Activated CD4-positive, alpha-beta memory T cell treated with anti-CD3 and anti-CD28 coated beads, Interleukin-2, amount 10 ng/mL, durations not matched to agents 7 days and 5 days (primary cell): Measurements from ENCODE around the gene SLC25A36. TPM values are rescaled to one million over a fixed set of nuclear protein-coding genes. Genes with fewer than 3 reads are reported as not detected.

ENCODE experiments used
- CTCF ChIA-PET: fragments of 350-600 bp; sonication (Branson Sonifier 250); formaldehyde crosslinking; loops from one replicate; lab custom pipeline; 2021; ENCODE audit warnings: antibody characterized with exemption, inconsistent platforms; lab: Charles Lee
- POLR2A ChIA-PET: fragments of 350-600 bp; sonication (Branson Sonifier 250); formaldehyde crosslinking; loops from one replicate; lab custom pipeline; 2021; ENCODE audit warnings: antibody characterized with exemption; lab: Charles Lee
- DNase-seq: peaks from one replicate; pipeline ENCODE4 v3.0.0-alpha.2; 2020
- H3K27ac Mint-ChIP-seq: one replicate; pipeline ENCODE4 v1.8.0; 2021; ENCODE audit warnings: mild to moderate bottlenecking, mixed read lengths
- H3K27me3 Mint-ChIP-seq: one replicate; pipeline ENCODE4 v1.8.0; 2021; ENCODE audit warnings: mixed read lengths
- H3K36me3 Mint-ChIP-seq: one replicate; pipeline ENCODE4 v1.8.0; 2021; ENCODE audit warnings: low read depth, mixed read lengths
- H3K4me1 Mint-ChIP-seq: one replicate; pipeline ENCODE4 v1.8.0; 2021; ENCODE audit warnings: mixed read lengths
- H3K4me3 Mint-ChIP-seq: one replicate; pipeline ENCODE4 v1.8.0; 2021; ENCODE audit warnings: mild to moderate bottlenecking, mixed read lengths
- H3K9me3 Mint-ChIP-seq: one replicate; pipeline ENCODE4 v1.8.0; 2021; ENCODE audit warnings: mixed read lengths
- total RNA-seq, 2 experiments: library from RNA; stranded (reverse); gene quantifications; one replicate each; pipeline ENCODE4 v1.2.3, GENCODE V29; 2021

Gene SLC25A36
- total RNA-seq, result 10 to 100 TPM; 44.8 to 51.8 TPM

- peak within 1 kb of the TSS; percentile 80 for H3K4me3 Mint-ChIP-seq
- ChIA-PET CTCF (interaction anchor here (1.0 kb wide), 1 partner anchor 59 kb away, joined by 3 read pairs; no protein-coding TSS in a partner anchor), POLR2A (interaction anchor here (1.3 to 3.0 kb wide), 5 partner anchors 12 to 326 kb away, joined by 3 to 12 read pairs (median 6); partner anchors contain the start of gene PXYLP1)
- peaks cover 30% of the 10 kb centered on the region for H3K4me1 Mint-ChIP-seq
- H3K36me3 Mint-ChIP-seq, result peaks cover 8% of the 10 kb centered on the region
- peak; percentile 97 for DNase-seq
- H3K27ac Mint-ChIP-seq, result peak within 1 kb of the TSS; percentile 86
- H3K27me3 Mint-ChIP-seq, result peaks cover 26% of the 10 kb centered on the region
- peaks cover 2% of the 10 kb centered on the region for H3K9me3 Mint-ChIP-seq
These were observed at the start of gene SLC25A36 for GRCh38 chr3:140941434-140942220. Gene SLC25A36 (plus strand): TSS chr3:140941836. CDS start chr3:140942055, 219 bp downstream.

- H3K4me1 Mint-ChIP-seq, result no peaks in the 10 kb centered on the region
- H3K36me3 Mint-ChIP-seq, result no peaks in the 10 kb centered on the region
- DNase-seq, result no peak
- H3K27me3 Mint-ChIP-seq, result peaks cover 36% of the 10 kb centered on the region
- ChIA-PET CTCF (interaction anchor here (1.2 to 1.6 kb wide), 3 partner anchors 9 to 208 kb away, joined by 3 to 4 read pairs (median 3); no protein-coding TSS in a partner anchor), POLR2A (no interaction called here)
- H3K4me3 Mint-ChIP-seq, result no peak overlapping the region
- no peak overlapping the region for H3K27ac Mint-ChIP-seq
- H3K9me3 Mint-ChIP-seq, result no peaks in the 10 kb centered on the region
These were observed 44.6 kb upstream of the SLC25A36 start for GRCh38 chr3:140896997-140897396.

DNA sequence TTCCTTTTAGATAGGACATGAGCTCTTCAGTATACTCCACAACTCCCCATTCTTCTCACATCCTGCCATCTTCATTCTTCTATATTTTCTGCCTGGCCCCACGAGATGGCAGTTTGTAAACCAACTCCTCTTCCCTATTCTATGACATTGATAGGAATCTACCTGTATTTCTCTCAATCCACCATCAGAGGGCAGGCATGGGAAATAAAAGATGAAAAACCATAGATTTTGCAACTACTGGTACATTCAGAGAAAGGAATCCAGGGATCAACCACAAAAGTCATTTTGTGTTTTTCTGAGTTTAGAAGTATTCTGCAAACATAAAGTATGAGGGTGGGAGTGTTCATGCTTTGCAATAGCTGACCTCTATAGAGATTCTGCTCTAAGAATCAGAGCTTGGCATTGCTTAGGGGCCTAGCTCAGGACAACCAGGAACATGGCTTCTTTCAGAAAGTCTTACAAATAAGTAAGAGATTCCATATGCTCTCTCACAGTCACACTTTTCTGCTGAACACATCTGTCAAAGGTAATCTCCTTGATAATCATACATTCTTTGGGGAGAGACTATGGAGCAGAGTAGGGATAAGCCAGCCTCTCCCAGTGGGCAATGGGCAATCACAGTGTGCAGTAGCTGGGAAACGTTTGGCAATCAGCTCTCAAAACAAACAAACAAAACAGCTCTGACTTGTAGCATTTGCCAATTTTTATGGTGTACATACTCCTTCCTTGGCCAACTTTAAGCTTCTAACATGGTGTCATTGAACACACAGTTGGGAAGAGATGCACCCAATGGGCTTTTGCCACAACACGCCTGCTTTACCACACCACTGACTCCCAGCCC is 43.1 kb upstream of the SLC25A36 start:
- CTCF ChIA-PET, result interaction anchor here (0.7 to 1.5 kb wide), 8 partner anchors 15 to 207 kb away, joined by 3 to 5 read pairs (median 4); no protein-coding TSS in a partner anchor
- POLR2A ChIA-PET, result no interaction called here
- no peak overlapping the region for H3K27ac Mint-ChIP-seq
- H3K4me1 Mint-ChIP-seq, result no peaks in the 10 kb centered on the region
- no peak overlapping the region for H3K4me3 Mint-ChIP-seq
- no peaks in the 10 kb centered on the region for H3K9me3 Mint-ChIP-seq
- DNase-seq, result no peak
- no peaks in the 10 kb centered on the region for H3K36me3 Mint-ChIP-seq
- H3K27me3 Mint-ChIP-seq, result peaks cover 24% of the 10 kb centered on the region

DNA sequence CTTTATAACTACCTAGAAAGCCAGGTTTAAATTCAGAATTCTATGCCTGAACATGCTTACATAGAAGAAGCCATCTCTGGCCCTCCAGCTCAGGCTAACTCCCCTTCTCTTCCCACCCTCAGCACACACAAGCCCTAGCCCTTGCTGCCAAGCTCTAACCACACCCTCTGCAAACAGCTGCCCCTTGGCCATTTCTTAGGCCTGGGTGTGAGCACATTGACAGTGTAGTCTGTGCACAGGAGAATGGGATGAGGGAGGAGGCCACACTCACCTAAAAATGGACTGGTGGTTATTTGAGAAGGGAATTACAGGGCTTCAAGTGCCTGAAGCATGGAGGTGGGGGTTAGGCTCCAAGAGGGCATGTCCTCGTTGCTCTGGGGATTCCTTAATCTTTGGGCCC is 42.3 kb upstream of the SLC25A36 start:
- POLR2A ChIA-PET, result no interaction called here
- Mint-ChIP-seq H3K9me3 (no peaks in the 10 kb centered on the region), H3K4me1 (no peaks in the 10 kb centered on the region), H3K27me3 (peaks cover 18% of the 10 kb centered on the region), H3K36me3 (no peaks in the 10 kb centered on the region), H3K4me3 (no peak overlapping the region), H3K27ac (no peak overlapping the region)
- CTCF ChIA-PET, result no interaction called here
- no peak for DNase-seq

- Mint-ChIP-seq H3K9me3 (no peaks in the 10 kb centered on the region), H3K4me3 (no peak overlapping the region), H3K27ac (no peak overlapping the region), H3K27me3 (peaks cover 13% of the 10 kb centered on the region), H3K36me3 (no peaks in the 10 kb centered on the region), H3K4me1 (no peaks in the 10 kb centered on the region)
- no peak for DNase-seq
- POLR2A ChIA-PET, result interaction anchor here (1.1 kb wide), 1 partner anchor 182 kb away, joined by 3 read pairs; no protein-coding TSS in a partner anchor
- CTCF ChIA-PET, result no interaction called here
These were observed 38.8 kb upstream of the SLC25A36 start for GRCh38 chr3:140902791-140903190.

- H3K27me3 Mint-ChIP-seq, result peaks cover 13% of the 10 kb centered on the region
- H3K27ac Mint-ChIP-seq, result no peak overlapping the region
- H3K4me1 Mint-ChIP-seq, result no peaks in the 10 kb centered on the region
- H3K4me3 Mint-ChIP-seq, result no peak overlapping the region
- POLR2A ChIA-PET, result no interaction called here
- H3K36me3 Mint-ChIP-seq, result no peaks in the 10 kb centered on the region
- no peaks in the 10 kb centered on the region for H3K9me3 Mint-ChIP-seq
- DNase-seq, result no peak
- CTCF ChIA-PET, result no interaction called here
These were observed 38.4 kb upstream of the SLC25A36 start for GRCh38 chr3:140903196-140903595.

DNA sequence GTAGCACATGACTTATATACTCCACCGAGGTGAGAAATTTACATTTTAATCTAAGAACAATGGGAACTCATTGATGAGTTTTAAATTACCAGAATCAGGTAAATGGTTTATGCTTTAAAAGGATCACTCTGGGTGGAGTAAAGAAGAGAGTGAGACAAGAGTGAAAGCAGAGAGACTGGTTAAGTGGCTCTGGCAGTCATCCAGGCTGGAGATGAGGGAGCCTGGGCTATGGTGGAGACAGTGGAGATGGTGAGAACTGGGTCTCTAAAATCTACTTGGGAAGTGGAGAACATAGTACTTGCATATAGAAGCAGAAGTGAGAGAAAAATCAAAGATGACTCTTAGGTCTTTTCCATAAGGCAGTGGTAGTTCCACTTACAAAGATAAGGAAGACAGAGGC is 37.1 kb upstream of the SLC25A36 start:
- CTCF ChIA-PET, result no interaction called here
- no peak for DNase-seq
- POLR2A ChIA-PET, result no interaction called here
- Mint-ChIP-seq H3K4me1 (no peaks in the 10 kb centered on the region), H3K9me3 (no peaks in the 10 kb centered on the region), H3K27ac (no peak overlapping the region), H3K27me3 (peaks cover 13% of the 10 kb centered on the region), H3K36me3 (no peaks in the 10 kb centered on the region), H3K4me3 (no peak overlapping the region)

DNA sequence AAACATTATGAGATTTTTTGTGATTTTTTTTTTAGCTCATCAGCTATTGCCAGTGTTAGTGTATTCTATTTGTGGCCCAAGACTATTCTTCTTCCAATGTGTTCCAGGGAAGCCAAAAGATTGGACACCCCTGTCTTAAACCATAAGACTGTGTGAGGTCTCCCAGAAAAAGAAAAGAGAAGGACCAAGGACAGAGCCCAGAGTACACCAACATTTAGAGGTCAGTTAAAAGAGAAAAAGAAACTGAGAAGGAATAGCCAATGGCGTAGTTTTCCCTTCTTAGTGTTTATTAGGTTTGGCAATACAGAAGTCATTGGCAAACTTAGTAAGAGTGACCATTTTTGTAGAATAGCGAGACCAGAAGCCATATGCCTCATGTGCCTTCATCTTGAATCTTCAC is 36.1 kb upstream of the SLC25A36 start:
- no peak overlapping the region for H3K27ac Mint-ChIP-seq
- CTCF ChIA-PET, result interaction anchor here (1.8 kb wide), 1 partner anchor 10 kb away, joined by 4 read pairs; no protein-coding TSS in a partner anchor
- DNase-seq, result no peak
- no peaks in the 10 kb centered on the region for H3K9me3 Mint-ChIP-seq
- H3K4me1 Mint-ChIP-seq, result no peaks in the 10 kb centered on the region
- POLR2A ChIA-PET, result no interaction called here
- peaks cover 13% of the 10 kb centered on the region for H3K27me3 Mint-ChIP-seq
- no peak overlapping the region for H3K4me3 Mint-ChIP-seq
- no peaks in the 10 kb centered on the region for H3K36me3 Mint-ChIP-seq

DNA sequence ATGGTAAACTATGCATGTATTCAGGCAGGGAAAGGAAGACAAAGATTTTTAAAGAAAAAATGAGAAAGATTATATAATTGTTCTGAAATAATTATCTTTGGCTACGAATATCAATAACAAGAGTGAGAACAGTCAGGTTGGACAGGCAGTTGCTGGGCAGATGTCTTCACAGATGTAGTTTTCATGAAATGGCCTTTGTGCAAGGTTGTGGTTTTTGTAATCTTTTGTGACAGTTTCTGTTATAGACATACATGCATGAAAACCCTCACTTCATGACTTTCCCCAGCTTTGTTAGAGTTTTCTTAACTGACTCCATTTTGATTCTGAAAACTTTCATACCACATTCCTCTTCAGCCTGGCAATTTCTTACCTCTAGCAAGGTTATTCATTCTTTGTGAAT is 34.9 kb upstream of the SLC25A36 start:
- no peak overlapping the region for H3K4me3 Mint-ChIP-seq

GRCh38 chr3:140910860-140911259 is 30.8 kb upstream of the SLC25A36 start:
- Mint-ChIP-seq H3K4me1 (no peaks in the 10 kb centered on the region), H3K27me3 (peaks cover 8% of the 10 kb centered on the region), H3K27ac (no peak overlapping the region), H3K4me3 (no peak overlapping the region), H3K9me3 (no peaks in the 10 kb centered on the region), H3K36me3 (no peaks in the 10 kb centered on the region)
- CTCF ChIA-PET, result no interaction called here
- POLR2A ChIA-PET, result interaction anchor here (0.7 kb wide), 1 partner anchor 1980 kb away, joined by 3 read pairs; no protein-coding TSS in a partner anchor
- no peak for DNase-seq

More for the DNA sequence above, 34.9 kb upstream of the SLC25A36 start:
- Mint-ChIP-seq H3K4me1 (no peaks in the 10 kb centered on the region), H3K36me3 (no peaks in the 10 kb centered on the region), H3K9me3 (no peaks in the 10 kb centered on the region), H3K27ac (no peak overlapping the region), H3K27me3 (peaks cover 13% of the 10 kb centered on the region)
- DNase-seq, result no peak
- ChIA-PET CTCF (interaction anchor here (1.8 kb wide), 1 partner anchor 11 kb away, joined by 4 read pairs; no protein-coding TSS in a partner anchor), POLR2A (no interaction called here)

DNA sequence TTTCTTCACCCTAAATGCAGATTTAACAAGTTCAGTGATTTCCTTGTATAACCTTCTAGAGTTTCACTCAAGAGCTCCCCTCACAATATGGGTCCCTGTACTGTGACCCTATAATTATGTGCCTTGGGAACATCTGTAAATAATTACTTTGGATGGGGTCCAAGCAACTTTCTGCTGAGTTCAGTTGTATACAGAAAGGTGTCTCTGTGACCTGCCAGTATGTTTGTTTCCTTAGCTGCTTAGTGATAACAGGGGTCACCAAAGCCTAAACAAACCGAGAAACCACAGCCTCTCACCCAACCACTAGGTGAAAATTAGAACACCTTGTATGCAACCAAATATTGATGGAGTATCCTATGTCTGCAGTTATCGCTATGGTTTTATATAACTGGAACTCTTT is 29.8 kb upstream of the SLC25A36 start:
- Mint-ChIP-seq H3K36me3 (no peaks in the 10 kb centered on the region), H3K9me3 (no peaks in the 10 kb centered on the region), H3K4me1 (no peaks in the 10 kb centered on the region), H3K4me3 (no peak overlapping the region), H3K27ac (no peak overlapping the region), H3K27me3 (peaks cover 4% of the 10 kb centered on the region)
- ChIA-PET CTCF (no interaction called here), POLR2A (no interaction called here)
- no peak for DNase-seq

- POLR2A ChIA-PET, result no interaction called here
- Mint-ChIP-seq H3K4me3 (no peak overlapping the region), H3K4me1 (no peaks in the 10 kb centered on the region), H3K9me3 (no peaks in the 10 kb centered on the region), H3K36me3 (no peaks in the 10 kb centered on the region), H3K27me3 (peaks cover 10% of the 10 kb centered on the region), H3K27ac (no peak overlapping the region)
- CTCF ChIA-PET, result interaction anchor here (0.9 kb wide), 1 partner anchor 15 kb away, joined by 3 read pairs; no protein-coding TSS in a partner anchor
- DNase-seq, result no peak
These were observed 27.9 kb upstream of the SLC25A36 start for GRCh38 chr3:140913728-140914127.
